NB4 (cell line): ENCODE results near the gene HMGN4.
A peak's percentile ranks its signal among the peaks of the same experiment; 100 is the strongest.

Experiments used
- CTCF ChIP-seq: IDR thresholded peaks from one replicate; pipeline ENCODE4 v1.5.1; 2012; ENCODE audit warnings: low read depth, low read length
- MYC ChIP-seq: IDR thresholded peaks from 2 replicates; pipeline ENCODE4 v1.6.1; 2011; ENCODE audit warnings: low read depth, low read length
- POLR2A ChIP-seq: IDR thresholded peaks from 2 replicates; pipeline ENCODE4 v1.6.1; 2011; ENCODE audit warnings: mild to moderate bottlenecking; ENCODE audit not compliant: insufficient read length; ENCODE audit errors: extremely low read depth

GRCh38 chr6:26553264-26553634 lies 15.1 kb downstream of the HMGN4 start:
- TF ChIP-seq POLR2A (no peak), CTCF (no peak), MYC (peak; percentile 61; the same call in 1 of the 2 replicates)
